ENCODE data around the gene ETDC. TPM values are rescaled to one million over a fixed set of nuclear protein-coding genes. Genes with fewer than 3 reads are reported as not detected.

ETDC gene
- total RNA-seq, 1 experiment from 2014 or later, result not detected

- TF ChIP-seq ZNF219 (CRISPR knock-in tag; IDR thresholded peaks at IDR 0.05; ENCODE audit: borderline replicate concordance), result no peak
- ATAC-seq, result no peak
- Mint-ChIP-seq H3K36me3 (peaks cover 32% of the 10 kb centered on the region), H3K27ac (no peak overlapping the region), H3K9me3 (peaks cover 26% of the 10 kb centered on the region), H3K4me1 (peaks cover 10% of the 10 kb centered on the region), H3K27me3 (ENCODE audit: low read depth) (peaks cover 14% of the 10 kb centered on the region), H3K4me3 (no peak overlapping the region)
- no peak for DNase-seq (ENCODE audit: low spot score)
- POLR2A ChIA-PET, result no interaction called here
- CTCF ChIA-PET, result no interaction called here
Measured at GRCh38 chrX:135327299-135327698, 18.0 kb downstream of the ETDC start.

GRCh38 chrX:135328421-135329005 is 19.2 kb downstream of the ETDC start:
- ChIA-PET POLR2A (no interaction called here), CTCF (no interaction called here)
- no peak for DNase-seq (ENCODE audit: low spot score)
- H3K27ac Mint-ChIP-seq, result no peak overlapping the region
- H3K36me3 Mint-ChIP-seq, result peaks cover 27% of the 10 kb centered on the region
- peaks cover 17% of the 10 kb centered on the region for H3K9me3 Mint-ChIP-seq
- H3K27me3 Mint-ChIP-seq (ENCODE audit: low read depth), result peaks cover 7% of the 10 kb centered on the region; the same call in 1 of the 2 replicates
- H3K4me1 Mint-ChIP-seq, result peaks cover 10% of the 10 kb centered on the region
- no peak for ATAC-seq
- H3K4me3 Mint-ChIP-seq, result no peak overlapping the region
- TF ChIP-seq IRF2 (CRISPR knock-in tag; IDR thresholded peaks at IDR 0.05; ENCODE audit: borderline replicate concordance, low read depth) (no peak), IRF1 (CRISPR knock-in tag; IDR thresholded peaks at IDR 0.05) (no peak), ATF3 (CRISPR knock-in tag; conservative IDR thresholded peaks at IDR 0.05) (no peak), ZNF263 (CRISPR knock-in tag; IDR thresholded peaks at IDR 0.05; ENCODE audit: low read depth) (no peak), ZNF317 (CRISPR knock-in tag; IDR thresholded peaks at IDR 0.05; ENCODE audit: borderline replicate concordance, low read depth) (no peak)

- Mint-ChIP-seq H3K27ac (no peak overlapping the region), H3K9me3 (peaks cover 4% of the 10 kb centered on the region; the same call in 1 of the 2 replicates), H3K4me3 (no peak overlapping the region), H3K4me1 (peaks cover 10% of the 10 kb centered on the region), H3K36me3 (peaks cover 14% of the 10 kb centered on the region), H3K27me3 (ENCODE audit: low read depth) (no peaks in the 10 kb centered on the region)
- CTCF ChIA-PET, result no interaction called here
- POLR2A ChIA-PET, result no interaction called here
- ATAC-seq (no peak), DNase-seq (ENCODE audit: low spot score) (no peak)
- TF ChIP-seq GABPB1 (CRISPR knock-in tag; IDR thresholded peaks at IDR 0.05), result no peak
- TF ChIP-seq OVOL2 (CRISPR knock-in tag; IDR thresholded peaks at IDR 0.05; ENCODE audit: borderline replicate concordance), result no peak
- TF ChIP-seq E2F4 (CRISPR knock-in tag; IDR thresholded peaks at IDR 0.05; ENCODE audit: borderline replicate concordance, low read depth), result no peak
- no peak for TF ChIP-seq GRHL2 (CRISPR knock-in tag; IDR thresholded peaks at IDR 0.05; ENCODE audit: insufficient replicate concordance, severe bottlenecking)
- TF ChIP-seq ZNF263 (CRISPR knock-in tag; IDR thresholded peaks at IDR 0.05; ENCODE audit: low read depth), result no peak
- no peak for TF ChIP-seq ZNF425 (CRISPR knock-in tag; conservative IDR thresholded peaks at IDR 0.05)
- TF ChIP-seq NFATC4 (CRISPR knock-in tag; IDR thresholded peaks at IDR 0.05), result no peak
- no peak for TF ChIP-seq ERG (CRISPR knock-in tag; IDR thresholded peaks at IDR 0.05)
- no peak for TF ChIP-seq E2F1 (CRISPR knock-in tag; IDR thresholded peaks at IDR 0.05)
- TF ChIP-seq ARID4B (CRISPR knock-in tag; IDR thresholded peaks at IDR 0.05; ENCODE audit: borderline replicate concordance), result no peak
Measured at GRCh38 chrX:135330706-135331105, 21.4 kb downstream of the ETDC start.

Data from WTC11 (cell line).